Left lung (tissue), 14 donors: ENCODE results near the gene AGTR2. TPM values are rescaled to one million over a fixed set of nuclear protein-coding genes. Genes with fewer than 3 reads are reported as not detected.
"Not testable (repeated sequence)": the region's sequence is repeated elsewhere in the genome, so short reads cannot be mapped to it uniquely, and the experiment has no call there.

Experiments used
- ATAC-seq: fragments of 200-7000 bp; cut with Tn5 transposase; one replicate; pipeline ENCODE4 v1.9.1; 2020; ENCODE audit warnings: moderate library complexity
- DNase-seq, 4 donors: peaks; one replicate each; pipeline ENCODE4 v3.0.0-alpha.2; 2013 to 2020
- H3K27ac ChIP-seq, 2 donors: fragments of 200-600 bp; sonication (generic) in 1 of 2; one replicate each; pipeline versions ENCODE4 v1.5.0 to v1.8.0; 2020 to 2021
- H3K27me3 ChIP-seq, 2 donors: fragments of 200-600 bp; sonication (generic) in 1 of 2; one replicate each; pipeline versions ENCODE4 v1.5.0 to v1.8.0; 2020 to 2021
- H3K36me3 ChIP-seq, 2 donors: fragments of 200-600 bp; sonication (generic) in 1 of 2; one replicate each; pipeline versions ENCODE4 v1.5.0 to v1.8.0; 2020 to 2021
- H3K4me1 ChIP-seq, 2 donors: fragments of 200-600 bp; one replicate each; pipeline ENCODE4 v1.8.0; 2021
- H3K4me3 ChIP-seq, 2 donors: fragments of 200-600 bp; sonication (generic) in 1 of 2; one replicate each; pipeline versions ENCODE4 v1.5.0 to v1.8.0; 2020 to 2021; ENCODE audit warnings: mild to moderate bottlenecking in 1 of 2
- H3K9me3 ChIP-seq, 2 donors: fragments of 200-600 bp; sonication (generic) in 1 of 2; one replicate each; pipeline versions ENCODE4 v1.5.0 to v1.8.0; 2020 to 2021
- intact Hi-C, 2 donors: fragments of 100-400 bp; cut with DNase I; formaldehyde crosslinking; loops; one replicate each; pipeline versions ENCODE4 v1.11.2 to v1.14.2; 2022
- long read RNA-seq, 12 donors: library from polyadenylated mRNA in 2 of 12; unstranded in 2 of 12; transcript quantifications; one replicate each; pipeline ENCODE4 v2.0.0 and lab custom pipeline, GENCODE V29; 2019 to 2026
- polyA plus RNA-seq, 6 donors: library from polyadenylated mRNA; unstranded; fragments of 120-200 nt; gene quantifications; one replicate each; pipeline ENCODE4 v1.2.1, GENCODE V29; 2013; ENCODE audit not compliant: insufficient read length in 6 of 6
- total RNA-seq, 2 donors: library from RNA; stranded (reverse); fragmentation: NEBNext Ultra II Directional; extraction: Animal tissue kit (Norgen Biotek cat#: 25700); gene quantifications; one replicate each; pipeline ENCODE4 v1.2.1, GENCODE V29; 2021
- TF ChIP-seq, protein P1 (sequence below), 2 donors: fragments of 200-600 bp; sonication (generic) in 1 of 2; IDR thresholded peaks; one replicate each; pipeline versions ENCODE4 v1.5.0 to v1.8.0; 2021; ENCODE audit warnings: antibody characterized with exemption in 2 of 2
- donor health status: DM: no; HTN: yes; CAD: no.
- donor health status: DM: no; HTN: no; CAD: no.

AGTR2 gene, protein sequence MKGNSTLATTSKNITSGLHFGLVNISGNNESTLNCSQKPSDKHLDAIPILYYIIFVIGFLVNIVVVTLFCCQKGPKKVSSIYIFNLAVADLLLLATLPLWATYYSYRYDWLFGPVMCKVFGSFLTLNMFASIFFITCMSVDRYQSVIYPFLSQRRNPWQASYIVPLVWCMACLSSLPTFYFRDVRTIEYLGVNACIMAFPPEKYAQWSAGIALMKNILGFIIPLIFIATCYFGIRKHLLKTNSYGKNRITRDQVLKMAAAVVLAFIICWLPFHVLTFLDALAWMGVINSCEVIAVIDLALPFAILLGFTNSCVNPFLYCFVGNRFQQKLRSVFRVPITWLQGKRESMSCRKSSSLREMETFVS
- total RNA-seq: 1 to 10 TPM in 1 of 2 donors, under 1 TPM in 1; 0.55 to 2.9 TPM
- polyA plus RNA-seq: 1 to 10 TPM in 4 of 6 donors, under 1 TPM in 2; 0.58 to 1.8 (median 1.1) TPM
- long read RNA-seq, donor 1: 0 reads
- long read RNA-seq, donor 2: 0 reads
- long read RNA-seq, donor 3: 0 reads
- long read RNA-seq, donor 4, partial matches to known transcripts: 0 of 1 reads
- long read RNA-seq, donor 4, other reads (novel, unspliced or antisense): 0 of 1 reads
- long read RNA-seq, donor 5: 0 reads
- long read RNA-seq, donor 6: 0 reads
- long read RNA-seq, donor 7: 0 reads
- long read RNA-seq, donor 8: 0 reads
- long read RNA-seq, donor 9: 0 reads
- long read RNA-seq, donor 10: 0 reads
- long read RNA-seq, donor 11: 0 reads
- long read RNA-seq, donor 12: 0 reads

DNA sequence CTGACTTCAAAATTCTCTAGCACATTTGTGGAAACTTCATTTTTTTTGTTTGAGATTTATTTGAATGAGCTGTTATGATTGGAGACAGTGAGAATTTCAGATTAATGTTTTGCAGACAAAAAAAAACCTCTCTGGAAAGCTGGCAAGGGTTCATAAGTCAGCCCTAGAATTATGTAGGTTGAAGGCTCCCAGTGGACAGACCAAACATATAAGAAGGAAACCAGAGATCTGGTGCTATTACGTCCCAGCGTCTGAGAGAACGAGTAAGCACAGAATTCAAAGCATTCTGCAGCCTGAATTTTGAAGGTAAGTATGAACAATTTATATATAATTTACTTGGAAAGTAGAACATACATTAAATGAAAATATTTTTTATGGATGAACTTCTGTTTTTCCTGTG, at the start of gene AGTR2:
Gene AGTR2 (plus strand): TSS at position 234 of the 400 bp plus-strand sequence. CDS start 1,537 bp downstream, outside the sequence.
- Histone ChIP-seq H3K36me3 (no peaks in the 10 kb centered on the region), H3K27ac (no peak within 1 kb of the TSS), H3K4me1 (no peaks in the 10 kb centered on the region), H3K27me3 (peaks cover 0 to 3% of the 10 kb centered on the region in 2 donors), H3K4me3 (no peak within 1 kb of the TSS), H3K9me3 (no peaks in the 10 kb centered on the region)
- DNase-seq (no peak), ATAC-seq (no peak)
- TF ChIP-seq, protein P1, sequence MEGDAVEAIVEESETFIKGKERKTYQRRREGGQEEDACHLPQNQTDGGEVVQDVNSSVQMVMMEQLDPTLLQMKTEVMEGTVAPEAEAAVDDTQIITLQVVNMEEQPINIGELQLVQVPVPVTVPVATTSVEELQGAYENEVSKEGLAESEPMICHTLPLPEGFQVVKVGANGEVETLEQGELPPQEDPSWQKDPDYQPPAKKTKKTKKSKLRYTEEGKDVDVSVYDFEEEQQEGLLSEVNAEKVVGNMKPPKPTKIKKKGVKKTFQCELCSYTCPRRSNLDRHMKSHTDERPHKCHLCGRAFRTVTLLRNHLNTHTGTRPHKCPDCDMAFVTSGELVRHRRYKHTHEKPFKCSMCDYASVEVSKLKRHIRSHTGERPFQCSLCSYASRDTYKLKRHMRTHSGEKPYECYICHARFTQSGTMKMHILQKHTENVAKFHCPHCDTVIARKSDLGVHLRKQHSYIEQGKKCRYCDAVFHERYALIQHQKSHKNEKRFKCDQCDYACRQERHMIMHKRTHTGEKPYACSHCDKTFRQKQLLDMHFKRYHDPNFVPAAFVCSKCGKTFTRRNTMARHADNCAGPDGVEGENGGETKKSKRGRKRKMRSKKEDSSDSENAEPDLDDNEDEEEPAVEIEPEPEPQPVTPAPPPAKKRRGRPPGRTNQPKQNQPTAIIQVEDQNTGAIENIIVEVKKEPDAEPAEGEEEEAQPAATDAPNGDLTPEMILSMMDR (IDR thresholded peaks at IDR 0.05): no peak
- intact Hi-C loops: no loop called here

- Histone ChIP-seq H3K4me3 (no peak overlapping the region), H3K9me3 (no peaks in the 10 kb centered on the region), H3K36me3 (no peaks in the 10 kb centered on the region), H3K27ac (no peak overlapping the region), H3K27me3 (peaks cover 0 to 4% of the 10 kb centered on the region in 2 donors), H3K4me1 (no peaks in the 10 kb centered on the region)
- ATAC-seq: no peak
- no peak for DNase-seq
- intact Hi-C loops: no loop called here
- TF ChIP-seq, protein P1 (IDR thresholded peaks at IDR 0.05): no peak
Observed at GRCh38 chrX:116135277-116135676, 35.3 kb upstream of the AGTR2 start.

GRCh38 chrX:116141270-116141669, 29.3 kb upstream of the AGTR2 start:
- ATAC-seq, intact Hi-C loops, H3K9me3 ChIP-seq, H3K27me3 ChIP-seq, H3K4me3 ChIP-seq, H3K27ac ChIP-seq, H3K36me3 ChIP-seq, H3K4me1 ChIP-seq: not testable (repeated sequence)
- peak in 1 of 4 donors; percentile 10 for DNase-seq

GRCh38 chrX:116142976-116143375, 27.6 kb upstream of the AGTR2 start:
- Histone ChIP-seq H3K36me3 (no peaks in the 10 kb centered on the region), H3K4me1 (no peaks in the 10 kb centered on the region), H3K27me3 (no peaks in the 10 kb centered on the region), H3K9me3 (peaks cover 0 to 3% of the 10 kb centered on the region in 2 donors), H3K27ac (no peak overlapping the region), H3K4me3 (no peak overlapping the region)
- ATAC-seq: no peak
- intact Hi-C loops: no loop called here
- no peak for DNase-seq
- TF ChIP-seq, protein P1 (IDR thresholded peaks at IDR 0.05): no peak

- intact Hi-C loops: no loop called here
- H3K4me3 ChIP-seq: no peak overlapping the region
Observed at GRCh38 chrX:116172976-116173375, 2.4 kb downstream of the AGTR2 start.

More at GRCh38 chrX:116172976-116173375, 2.4 kb downstream of the AGTR2 start:
- Histone ChIP-seq H3K27ac (no peak overlapping the region), H3K36me3 (no peaks in the 10 kb centered on the region), H3K4me1 (no peaks in the 10 kb centered on the region), H3K27me3 (peaks cover 0 to 3% of the 10 kb centered on the region in 2 donors), H3K9me3 (no peaks in the 10 kb centered on the region)
- DNase-seq (no peak), ATAC-seq (no peak)
- TF ChIP-seq, protein P1 (IDR thresholded peaks at IDR 0.05): no peak
